HepG2 (cell line): ENCODE measurements around the gene FAM222B. TPM values are rescaled to one million over a fixed set of nuclear protein-coding genes. Genes with fewer than 3 reads are reported as not detected.

ENCODE experiments used
- ARNTL ChIP-seq: sonication (generic); formaldehyde crosslinking; IDR thresholded peaks from 2 replicates; pipeline ENCODE4 v1.4.0; 2020; ENCODE audit warnings: mild to moderate bottlenecking, missing genetic modification reagents
- BHLHE40 ChIP-seq: IDR thresholded peaks from 2 replicates; pipeline ENCODE4 v1.6.1; 2011; ENCODE audit warnings: low read length, improper control_type of control experiment
- FIP1L1 ChIP-seq: fragments of 200-400 bp; formaldehyde crosslinking; IDR thresholded peaks from 2 replicates; pipeline ENCODE4 v1.6.1; 2018; ENCODE audit warnings: low read depth, mild to moderate bottlenecking, low read length, moderate library complexity, borderline replicate concordance; ENCODE audit not compliant: insufficient read depth
- HMGA1 ChIP-seq: sonication (generic); formaldehyde crosslinking; conservative IDR thresholded peaks from 2 replicates; pipeline ENCODE4 v1.4.0; 2020; ENCODE audit warnings: missing genetic modification reagents
- MAZ ChIP-seq, 2 experiments: sonication (generic) in 1 of 2; formaldehyde crosslinking in 1 of 2; IDR thresholded peaks; 2 replicates each; pipeline versions ENCODE4 v1.5.0 to v1.6.1; 2012 to 2020; ENCODE audit warnings: low read depth in 2 of 2, mild to moderate bottlenecking in 2 of 2, borderline replicate concordance in 1 of 2, improper control_type of control experiment in 1 of 2, low read length in 1 of 2, missing genetic modification reagents in 1 of 2, moderate library complexity in 1 of 2
- MEF2D ChIP-seq: sonication (generic); formaldehyde crosslinking; IDR thresholded peaks from 2 replicates; pipeline ENCODE4 v1.5.1; 2020; ENCODE audit warnings: mild to moderate bottlenecking, missing genetic modification reagents
- MIXL1 ChIP-seq: IDR thresholded peaks from 2 replicates; pipeline ENCODE4 v1.6.1; 2016
- MTA1 ChIP-seq: sonication (generic); formaldehyde crosslinking; IDR thresholded peaks from 2 replicates; pipeline ENCODE4 v1.4.0; 2020; ENCODE audit warnings: missing genetic modification reagents, mild to moderate bottlenecking, borderline replicate concordance
- MXI1 ChIP-seq: IDR thresholded peaks from 3 replicates; pipeline ENCODE4 v1.6.1; 2012; ENCODE audit warnings: low read depth, low read length, inconsistent platforms, borderline replicate concordance
- NCOR1 ChIP-seq: fragments of 200-600 bp; sonication (generic); IDR thresholded peaks from 2 replicates; pipeline ENCODE4 v1.7.0; 2017; ENCODE audit warnings: antibody characterized with exemption, low read length, borderline replicate concordance
- NR1H2 ChIP-seq: sonication (generic); formaldehyde crosslinking; IDR thresholded peaks from 2 replicates; pipeline ENCODE4 v1.8.1; 2022; ENCODE audit warnings: low read depth, missing genetic modification reagents, borderline replicate concordance
- PRMT3 ChIP-seq: sonication (generic); formaldehyde crosslinking; IDR thresholded peaks from 2 replicates; pipeline ENCODE4 v1.8.1; 2022; ENCODE audit warnings: low read depth, mild to moderate bottlenecking, moderate library complexity, missing genetic modification reagents, borderline replicate concordance
- PTBP1 ChIP-seq: fragments of 200-400 bp; formaldehyde crosslinking; IDR thresholded peaks from 2 replicates; pipeline ENCODE4 v1.6.1; 2018; ENCODE audit warnings: low read length, low read depth; ENCODE audit not compliant: poor library complexity, severe bottlenecking
- REXO4 ChIP-seq: sonication (generic); formaldehyde crosslinking; IDR thresholded peaks from 2 replicates; pipeline ENCODE4 v1.8.0; 2022; ENCODE audit warnings: missing genetic modification reagents, mild to moderate bottlenecking, borderline replicate concordance
- ZFP82 ChIP-seq: sonication (generic); formaldehyde crosslinking; IDR thresholded peaks from 2 replicates; pipeline ENCODE4 v1.5.1; 2020; ENCODE audit warnings: mild to moderate bottlenecking, missing genetic modification reagents, borderline replicate concordance
- ZNF282 ChIP-seq: fragments of 450-650 bp; IDR thresholded peaks from 2 replicates; pipeline ENCODE4 v1.6.1; 2018; ENCODE audit not compliant: partially characterized antibody
- ZNF329 ChIP-seq: sonication (generic); formaldehyde crosslinking; IDR thresholded peaks from 2 replicates; pipeline ENCODE4 v1.9.0; 2021; ENCODE audit warnings: low read depth, mild to moderate bottlenecking, missing genetic modification reagents
- ZNF343 ChIP-seq: sonication (generic); formaldehyde crosslinking; IDR thresholded peaks from 2 replicates; pipeline ENCODE4 v1.4.0; 2020; ENCODE audit warnings: mild to moderate bottlenecking, missing genetic modification reagents
- ZNF687 ChIP-seq: sonication (generic); formaldehyde crosslinking; IDR thresholded peaks from 2 replicates; pipeline ENCODE4 v1.5.1; 2020; ENCODE audit warnings: mild to moderate bottlenecking, missing genetic modification reagents, moderate library complexity
- ZNF710 ChIP-seq: sonication (generic); formaldehyde crosslinking; IDR thresholded peaks from 2 replicates; pipeline ENCODE4 v1.5.0; 2020; ENCODE audit warnings: mild to moderate bottlenecking, missing genetic modification reagents, borderline replicate concordance
- ZNF781 ChIP-seq: sonication (generic); formaldehyde crosslinking; IDR thresholded peaks from 2 replicates; pipeline ENCODE4 v1.5.1; 2020; ENCODE audit warnings: borderline replicate concordance, mild to moderate bottlenecking, missing genetic modification reagents; ENCODE audit errors: not compliant biosample characterization
- ZNF879 ChIP-seq: sonication (generic); formaldehyde crosslinking; IDR thresholded peaks from 2 replicates; pipeline ENCODE4 v1.8.1; 2023; ENCODE audit warnings: missing genetic modification reagents
- ZSCAN9 ChIP-seq: IDR thresholded peaks from 2 replicates; pipeline ENCODE4 v1.6.1; 2016; ENCODE audit warnings: borderline replicate concordance
- polyA plus RNA-seq, 8 experiments: library from polyadenylated mRNA; depleted of rRNA in 3 of 8; stranded (reverse) in 7 of 8; unstranded in 1 of 8; fragments of >200 nt; fragmentation: Illumina TruSeq in 4 of 8; extraction: Trizol in 4 of 8; gene quantifications; 2 replicates each; pipeline versions ENCODE4 v1.2.1 to v1.2.3, GENCODE V29; 2011 to 2016; ENCODE audit warnings: low read depth in 4 of 8, missing spikeins in 1 of 8, mixed read lengths in 1 of 8; ENCODE audit not compliant: insufficient read depth in 1 of 8
- total RNA-seq, 5 experiments: library from RNA; depleted of rRNA; stranded (reverse); fragments of >200 nt; fragmentation: Illumina TruSeq; extraction: Trizol; gene quantifications; 2 replicates each; pipeline ENCODE4 v1.2.3, GENCODE V29; 2016; ENCODE audit warnings: low read depth in 1 of 5

The FAM222B gene
- total and polyA plus RNA-seq, 2 of the 13 experiments (the other 11 are each of a cell fraction or from before 2014, with no cell fraction given) = 3.5 to 7.3 TPM

DNA sequence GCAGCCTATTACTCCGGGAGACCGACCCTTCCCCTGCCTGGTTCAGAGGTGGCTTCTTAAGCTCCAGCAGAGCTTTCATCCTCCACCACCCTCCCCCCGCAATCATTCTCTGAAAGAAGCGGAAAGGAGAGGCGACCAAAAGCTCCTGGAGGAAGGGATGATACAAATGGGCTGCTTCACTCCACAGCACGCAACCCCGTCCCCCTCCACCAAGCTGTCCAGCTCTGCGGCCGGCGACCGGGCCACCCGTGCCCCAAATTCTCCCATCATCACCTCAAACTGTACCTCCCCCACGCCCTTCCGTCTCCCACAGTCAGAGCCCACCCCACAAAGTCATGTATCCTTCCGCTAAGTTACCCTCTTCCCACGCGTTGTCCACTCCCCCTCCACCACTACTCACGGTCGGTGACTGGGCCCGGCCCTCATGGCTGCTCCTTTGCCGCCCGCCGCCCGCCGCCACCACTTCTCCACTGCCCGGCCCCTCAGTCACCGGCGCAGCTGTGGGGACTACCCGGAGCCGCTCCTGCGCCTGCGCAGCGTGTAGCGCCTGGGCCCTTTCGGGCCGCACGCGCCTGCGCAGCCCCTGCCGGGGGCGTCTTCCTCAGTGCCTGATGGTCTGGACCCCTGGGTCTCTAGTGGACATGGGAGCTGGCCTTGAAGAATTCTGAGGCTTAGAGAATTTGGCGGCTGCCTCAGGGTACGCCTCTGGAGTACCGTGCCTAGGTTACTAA is at the start of gene FAM222B (continued):
- TF ChIP-seq PRMT3 (CRISPR knock-in tag) = no peak
- TF ChIP-seq MIXL1 (CRISPR knock-in tag) = 0 out of 2 replicates have a peak, but pooled peaks have one; percentile 21
- peak; percentile 72; the same call in 1 of the 2 replicates for TF ChIP-seq ZNF343 (CRISPR knock-in tag)
- no peak for TF ChIP-seq ZNF879 (CRISPR knock-in tag)
- TF ChIP-seq ZNF710 (CRISPR knock-in tag) = no peak
- TF ChIP-seq ARNTL (CRISPR knock-in tag) = peak; percentile 31; the same call in 1 of the 2 replicates
- TF ChIP-seq ZNF687 = peak; percentile 80
- TF ChIP-seq ZSCAN9 (CRISPR knock-in tag) = no peak
- TF ChIP-seq NR1H2 (CRISPR knock-in tag) = no peak
- TF ChIP-seq MXI1 = peak; percentile 48; the same call in 1 of the 3 replicates
- 0 out of 2 replicates have a peak, but pooled peaks have one; percentile 56 for TF ChIP-seq ZNF329 (CRISPR knock-in tag)
- TF ChIP-seq FIP1L1 = 0 out of 2 replicates have a peak, but pooled peaks have one; percentile 80
- no peak for TF ChIP-seq REXO4 (CRISPR knock-in tag)
- TF ChIP-seq ZNF282 = no peak
- peak; percentile 75 for TF ChIP-seq ZNF781
- no peak for TF ChIP-seq ZFP82 (CRISPR knock-in tag)
- no peak for TF ChIP-seq PTBP1
- peak; percentile 20; the same call in 1 of the 2 replicates for TF ChIP-seq MTA1
- TF ChIP-seq NCOR1 = no peak
- 0 out of 2 replicates have a peak, but pooled peaks have one; percentile 4 for TF ChIP-seq MEF2D (CRISPR knock-in tag)
- no peak for TF ChIP-seq BHLHE40
- TF ChIP-seq MAZ (IDR thresholded peaks at IDR 0.05; ENCODE audit: borderline replicate concordance, low read depth, low read length) = peak; percentile 46; the same call in 1 of the 2 replicates
- TF ChIP-seq MAZ (CRISPR knock-in tag; IDR thresholded peaks at IDR 0.05; ENCODE audit: low read depth) = no peak
- no peak for TF ChIP-seq HMGA1 (CRISPR knock-in tag)
